DOHH2 (cell line): ENCODE measurements around the gene MRPS16.

Experiments
- CTCF ChIP-seq: fragments of 200-600 bp; sonication (generic); IDR thresholded peaks from one replicate; pipeline ENCODE4 v1.5.1; 2014; ENCODE audit warnings: antibody characterized with exemption, mild to moderate bottlenecking, low read depth, low read length; ENCODE audit not compliant: poor library complexity, severe bottlenecking
- EZH2phosphoT487 ChIP-seq: fragments of 200-600 bp; sonication (generic); IDR thresholded peaks from 2 replicates; pipeline ENCODE4 v1.6.1; 2017; ENCODE audit warnings: borderline replicate concordance, mild to moderate bottlenecking, antibody characterized with exemption, low read length, moderate library complexity, mixed read lengths

GRCh38 chr10:73234695-73235094, 17.7 kb downstream of the MRPS16 start:
- TF ChIP-seq CTCF (no peak), EZH2phosphoT487 (no peak)
